NCI-H1930 (cell line): ENCODE data around the gene BACH2.
"Not testable (repeated sequence)": the region's sequence is repeated elsewhere in the genome, so short reads cannot be mapped to it uniquely, and the experiment has no call there.

ENCODE experiments used
- DNase-seq, 2 experiments: peaks; one replicate each; lab custom pipeline; 2025; lab: John Stamatoyannopoulos, UW

BACH2 gene

DNA sequence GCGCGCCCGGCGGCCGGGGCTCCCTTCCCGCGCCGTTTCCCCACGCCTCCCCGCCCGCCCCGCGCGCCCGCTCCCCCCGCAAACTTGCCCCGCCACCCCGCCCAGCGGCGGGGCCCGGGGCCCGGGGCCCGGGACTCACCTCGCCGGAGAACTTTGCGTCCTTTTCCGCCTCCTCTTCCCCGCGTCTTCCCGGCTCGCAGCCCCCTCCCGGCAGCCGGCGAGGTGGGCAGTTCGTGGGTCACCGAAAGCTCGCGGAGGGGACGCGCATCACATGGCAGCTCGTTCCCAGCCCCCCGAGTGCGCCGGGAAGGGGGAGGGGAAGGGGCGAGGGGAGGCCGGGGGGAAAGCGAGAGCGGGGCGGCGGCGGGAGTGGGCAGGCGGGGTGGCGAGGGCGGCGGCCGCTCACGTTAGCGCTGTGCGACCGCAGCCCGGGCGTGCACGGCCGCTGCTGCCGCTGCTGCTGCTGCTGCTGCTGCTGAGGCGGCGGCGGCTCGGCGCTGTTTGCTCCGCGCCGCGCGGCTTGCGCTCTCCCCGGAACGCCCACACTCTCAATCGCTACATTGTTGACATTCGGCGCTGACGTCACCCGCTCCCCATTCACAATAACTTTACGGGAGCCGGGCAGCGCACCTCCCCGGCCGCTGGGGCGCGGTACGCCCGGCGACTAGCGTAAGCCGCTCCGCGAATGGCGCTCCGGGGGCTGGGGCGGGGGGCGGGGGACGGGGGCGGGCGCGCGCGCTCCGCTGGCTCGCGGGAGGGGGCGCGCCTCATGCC lies at the start of gene BACH2:
BACH2 (minus strand) TSS at position 503 of the 774 bp plus-strand sequence. CDS start 287,999 bp downstream, outside the sequence.
- DNase-seq = peak; percentile 79 to 87

GRCh38 chr6:90343576-90343975 lies 46.9 kb upstream of the BACH2 start:
- DNase-seq = no peak

GRCh38 chr6:90338409-90338808 lies 41.8 kb upstream of the BACH2 start:
- no peak for DNase-seq

DNA sequence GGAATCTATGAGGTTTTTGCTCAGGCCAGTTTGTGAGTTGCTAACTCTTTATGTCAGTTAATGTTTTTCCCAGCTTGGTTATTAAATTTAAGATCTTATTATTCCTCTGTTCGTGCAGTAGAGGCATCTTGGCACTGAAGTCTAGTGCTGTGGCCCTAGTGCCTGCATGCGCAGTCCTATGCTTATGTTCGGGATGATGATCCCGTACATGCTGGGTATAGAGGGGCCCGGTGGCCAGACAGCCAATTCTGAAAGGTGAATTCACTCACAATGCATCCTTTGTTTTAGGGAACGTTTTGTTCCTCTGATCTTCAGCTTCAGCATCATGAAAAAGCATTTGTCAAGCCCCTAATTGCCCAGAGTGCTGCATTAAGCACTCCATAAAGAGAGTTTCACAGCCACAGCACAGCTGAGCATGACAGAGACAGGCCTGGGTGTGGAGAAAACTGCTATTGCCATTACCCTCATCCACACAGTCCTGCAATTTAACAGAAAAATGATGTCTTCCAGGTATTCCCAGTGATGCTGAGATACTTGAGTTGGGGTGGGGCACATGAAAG lies 39.8 kb upstream of the BACH2 start:
- no peak for DNase-seq

GRCh38 chr6:90333928-90334327 lies 37.3 kb upstream of the BACH2 start:
- DNase-seq = no peak

- not testable (repeated sequence) for DNase-seq
These were observed 36.4 kb upstream of the BACH2 start for GRCh38 chr6:90332978-90333543.

DNA sequence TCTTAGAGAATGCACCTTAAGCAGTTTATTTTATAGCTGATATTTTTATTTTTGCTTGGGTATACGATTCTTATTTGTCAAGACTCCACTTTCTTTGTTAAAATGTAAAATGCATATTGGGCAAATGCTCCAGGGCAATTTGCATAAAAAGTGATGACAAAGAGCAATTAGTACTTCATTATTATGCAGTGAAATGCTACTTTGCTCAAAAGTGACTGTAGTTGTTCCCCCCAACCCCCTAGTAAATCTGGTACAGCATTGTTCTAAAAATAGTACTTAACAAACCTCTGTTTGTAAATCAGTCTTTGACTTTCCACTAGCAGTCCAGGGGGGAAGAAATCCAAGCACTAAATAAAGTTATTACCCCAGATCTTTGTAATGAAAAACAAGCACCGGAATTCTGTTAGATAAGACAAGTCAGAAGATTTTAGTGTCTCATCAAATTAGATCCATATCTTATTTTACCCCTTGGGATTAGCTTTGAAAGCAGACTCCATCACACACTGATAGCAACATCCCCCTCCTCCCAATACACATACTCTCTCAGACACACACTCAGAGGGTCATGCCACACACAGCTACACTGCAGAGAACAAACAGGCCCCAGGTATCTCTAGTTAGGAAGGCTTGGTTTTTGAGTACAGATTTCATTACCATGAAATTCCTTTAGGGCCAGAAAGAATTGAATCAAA lies 32.9 kb upstream of the BACH2 start:
- DNase-seq = no peak

DNA sequence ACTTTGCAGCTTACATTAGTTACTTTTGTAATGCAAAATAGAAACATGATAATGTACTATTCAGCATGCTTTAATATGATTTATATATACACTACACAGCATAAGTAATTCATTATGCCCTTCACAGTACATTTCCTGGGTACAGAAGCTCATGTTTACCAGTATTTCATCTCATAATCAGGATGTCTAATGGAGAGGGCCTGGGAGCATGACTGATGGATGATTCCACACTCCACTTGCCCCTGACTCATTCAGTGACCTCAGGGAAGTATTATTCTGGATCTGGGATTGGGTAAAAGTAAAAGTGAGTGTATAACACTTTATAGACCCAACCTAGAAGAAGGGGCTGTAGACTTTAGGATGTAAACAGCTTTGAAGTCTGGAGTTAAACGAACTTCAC lies 31.4 kb upstream of the BACH2 start:
- DNase-seq = no peak

GRCh38 chr6:90326404-90327057 lies 29.9 kb upstream of the BACH2 start:
- no peak for DNase-seq

- no peak for DNase-seq
These were observed 27.1 kb upstream of the BACH2 start for GRCh38 chr6:90323706-90324105.

- DNase-seq = no peak
These were observed 26.4 kb upstream of the BACH2 start for GRCh38 chr6:90322976-90323474.

DNA sequence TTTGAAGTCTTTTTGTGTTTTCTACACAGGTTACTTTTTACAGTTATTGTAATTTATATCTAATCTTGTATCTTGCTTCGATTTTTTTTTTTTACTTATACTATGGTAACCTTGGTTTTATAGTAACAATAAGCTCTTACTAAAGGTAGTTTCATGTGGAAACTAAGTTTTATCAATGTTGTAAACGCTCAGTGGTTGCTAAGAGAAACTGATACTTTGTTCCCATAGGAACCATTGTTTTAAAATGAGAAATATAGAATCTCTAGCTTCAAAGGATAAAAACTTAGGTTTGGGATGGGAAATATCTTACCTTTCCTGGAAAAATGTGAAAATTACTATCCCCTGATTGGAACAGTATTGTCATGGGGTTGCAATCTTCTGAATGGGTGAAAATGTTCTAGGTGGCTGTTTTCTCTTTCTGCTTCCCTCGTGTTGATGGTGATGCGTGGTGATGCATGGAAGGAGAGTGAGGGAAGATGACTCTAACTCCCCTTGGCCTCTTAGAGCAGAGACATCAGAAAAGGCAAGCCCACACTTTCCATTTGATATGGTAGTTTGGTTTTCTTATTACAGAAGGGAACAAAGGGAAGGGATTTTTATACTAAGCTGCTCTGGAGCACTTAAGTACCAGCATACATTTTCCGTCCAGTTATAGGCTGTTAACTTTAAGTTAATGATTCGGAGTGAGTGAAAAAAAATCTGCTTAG lies 23.5 kb upstream of the BACH2 start:
- no peak for DNase-seq

DNA sequence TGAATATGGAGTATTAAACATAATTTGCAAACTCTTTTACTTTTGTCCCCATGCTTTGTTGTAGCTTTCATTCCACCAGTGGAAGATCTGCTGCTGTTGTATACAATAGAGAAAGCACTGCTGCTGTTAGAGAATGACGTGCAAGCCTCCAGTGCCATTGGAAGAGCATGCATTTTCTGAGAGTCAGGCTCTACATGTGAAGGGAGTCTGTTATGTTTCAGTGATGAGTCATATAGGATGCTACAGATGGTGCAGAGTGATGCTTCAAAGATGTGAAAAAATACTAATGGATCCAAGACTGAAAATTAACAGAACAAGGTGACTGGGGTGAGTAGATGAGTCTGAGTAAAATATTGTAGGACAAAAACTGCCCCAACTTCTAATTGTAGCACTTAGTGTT lies 22.4 kb upstream of the BACH2 start:
- no peak for DNase-seq

- no peak for DNase-seq
These were observed 19.3 kb upstream of the BACH2 start for GRCh38 chr6:90315986-90316385.

GRCh38 chr6:90315354-90315950 lies 18.8 kb upstream of the BACH2 start:
- no peak for DNase-seq

DNA sequence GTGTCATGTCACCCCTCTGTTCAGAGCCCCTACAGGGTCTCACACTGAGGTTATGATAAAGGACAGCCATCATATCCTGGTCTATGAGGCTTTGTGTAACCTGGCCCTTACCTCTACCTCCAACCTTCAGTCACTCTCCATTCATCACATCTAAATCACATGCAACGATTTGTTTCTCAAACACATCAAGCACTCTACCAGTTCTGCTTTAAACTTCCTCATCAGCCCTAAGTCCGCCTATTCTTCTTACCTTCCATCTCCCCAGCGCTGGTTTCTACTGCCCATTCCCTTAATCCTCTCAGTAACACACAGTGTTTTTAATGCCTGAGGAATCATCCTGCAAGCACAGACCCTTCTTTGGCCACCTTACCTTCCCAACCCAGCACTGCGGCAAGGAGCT lies 17.9 kb upstream of the BACH2 start:
- no peak for DNase-seq

DNA sequence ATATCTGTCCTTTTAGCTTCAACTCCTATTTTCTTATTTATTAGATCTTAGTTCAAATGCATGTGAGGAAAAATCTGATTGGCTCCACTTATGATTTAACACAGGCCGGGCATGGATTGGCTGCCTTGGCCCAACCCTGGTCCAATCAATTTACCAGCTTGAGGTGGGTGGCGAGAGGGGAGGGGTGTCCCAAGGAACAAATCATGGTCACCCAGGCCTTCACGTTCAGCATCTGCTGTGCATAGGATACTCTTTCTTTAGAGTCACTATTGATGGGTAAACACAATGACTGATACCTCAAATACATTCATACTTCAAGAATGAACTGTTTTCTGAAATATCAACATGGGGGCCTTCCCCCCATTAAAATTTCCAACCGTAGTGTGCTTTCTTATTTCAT lies 14.9 kb upstream of the BACH2 start:
- DNase-seq = no peak

DNA sequence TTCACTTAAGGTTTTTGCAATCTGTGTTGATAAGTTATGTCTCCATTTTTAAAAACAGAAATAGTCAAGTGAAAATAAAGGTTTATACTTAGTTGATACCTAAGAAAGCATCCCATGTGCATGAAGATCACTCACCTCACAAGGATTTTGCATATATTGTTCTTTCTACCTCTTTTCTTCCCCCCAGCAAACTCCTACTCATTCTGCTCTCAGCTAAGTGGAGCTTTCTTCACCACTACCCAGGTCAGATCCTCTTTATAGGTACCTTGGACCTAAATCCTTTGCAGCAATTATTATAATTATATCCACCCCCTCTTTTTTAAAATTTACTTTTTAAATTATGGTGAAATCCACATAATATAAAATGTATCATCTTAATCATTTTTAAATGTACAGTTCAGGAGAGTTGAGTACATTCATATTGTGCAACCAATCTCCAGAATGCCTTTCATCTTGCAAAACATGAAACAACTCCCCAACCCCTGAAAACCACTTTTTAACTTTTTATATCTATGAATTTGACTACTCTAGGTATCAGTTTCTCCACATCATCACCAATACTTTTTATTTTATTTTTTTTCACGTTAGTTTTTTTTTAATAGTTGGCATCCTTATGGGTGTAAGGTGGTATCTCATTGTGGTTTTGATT lies 9.3 kb upstream of the BACH2 start:
- no peak for DNase-seq

DNA sequence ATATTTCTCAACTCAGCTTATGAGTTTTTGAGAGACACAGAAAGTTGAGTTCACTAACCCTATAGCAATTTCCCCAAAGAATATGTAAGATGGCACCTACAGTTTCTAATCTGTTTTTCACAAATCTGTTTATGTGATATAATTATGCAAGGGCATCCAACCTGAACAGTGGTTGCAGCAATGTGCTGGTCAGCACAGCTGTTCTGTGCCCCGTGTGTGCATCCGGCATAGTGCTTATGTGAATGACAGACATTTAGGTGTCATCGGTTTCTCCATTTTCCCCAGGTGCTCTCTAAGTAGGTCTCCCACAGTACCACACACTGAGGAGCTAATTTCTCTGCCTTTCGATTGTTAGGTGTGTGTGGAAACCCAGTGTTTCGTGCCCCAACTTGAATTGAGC lies 7.7 kb upstream of the BACH2 start:
- DNase-seq = no peak

- DNase-seq = no peak
These were observed 6.4 kb upstream of the BACH2 start for GRCh38 chr6:90303039-90303438.

- DNase-seq = no peak
These were observed 5.7 kb upstream of the BACH2 start for GRCh38 chr6:90302320-90302719.
